DOHH2 (cell line): ENCODE data around the gene GNG12.

Experiments used
- H3F3A ChIP-seq: fragments of 200-600 bp; sonication (generic), shearing (Covaris generic); 2 replicates; pipeline ENCODE4 v1.6.0; 2016; ENCODE audit warnings: antibody characterized with exemption, mild to moderate bottlenecking; ENCODE audit not compliant: control insufficient read depth, insufficient read depth
- H3K27ac ChIP-seq: fragments of 200-600 bp; sonication (generic); 2 replicates; pipeline ENCODE4 v1.5.1; 2014; ENCODE audit warnings: low read depth, mild to moderate bottlenecking, low read length, moderate library complexity
- H3K27me3 ChIP-seq: fragments of 200-600 bp; sonication (generic); 2 replicates; pipeline ENCODE4 v1.6.1; 2014; ENCODE audit warnings: mild to moderate bottlenecking, low read length, mixed read lengths; ENCODE audit not compliant: control insufficient read depth
- H3K36me3 ChIP-seq: fragments of 200-600 bp; sonication (generic); 2 replicates; pipeline ENCODE4 v1.6.1; 2014; ENCODE audit warnings: mild to moderate bottlenecking, low read length, moderate library complexity, mixed read lengths; ENCODE audit not compliant: control insufficient read depth
- H3K4me1 ChIP-seq: fragments of 200-600 bp; sonication (generic); 2 replicates; pipeline ENCODE4 v1.6.1; 2014; ENCODE audit warnings: mild to moderate bottlenecking, low read length, mixed read lengths; ENCODE audit not compliant: control insufficient read depth
- H3K4me2 ChIP-seq: fragments of 200-600 bp; sonication (generic); 2 replicates; pipeline ENCODE4 v1.6.0; 2014; ENCODE audit warnings: mild to moderate bottlenecking, low read length, moderate library complexity
- H3K4me3 ChIP-seq: fragments of 200-600 bp; sonication (generic); 2 replicates; pipeline ENCODE4 v1.5.1; 2014; ENCODE audit warnings: mild to moderate bottlenecking, low read length, mixed read lengths
- H3K79me2 ChIP-seq: fragments of 200-600 bp; sonication (generic); 2 replicates; pipeline ENCODE4 v1.6.1; 2014; ENCODE audit warnings: mild to moderate bottlenecking, low read length, mixed read lengths; ENCODE audit not compliant: control insufficient read depth
- H3K9me2 ChIP-seq: fragments of 200-600 bp; sonication (generic); replicated peaks from 2 replicates; pipeline ENCODE4 v1.6.1; 2014; ENCODE audit warnings: mild to moderate bottlenecking, low read length, mixed read lengths; ENCODE audit not compliant: control insufficient read depth
- H3K9me3 ChIP-seq: fragments of 200-600 bp; sonication (generic); 2 replicates; pipeline ENCODE4 v1.6.1; 2014; ENCODE audit warnings: antibody characterized with exemption, low read length, mixed read lengths; ENCODE audit not compliant: control insufficient read depth, insufficient read depth
- H4K20me1 ChIP-seq: fragments of 200-600 bp; sonication (generic); 2 replicates; pipeline ENCODE4 v1.6.0; 2014; ENCODE audit warnings: low read depth, mild to moderate bottlenecking, antibody characterized with exemption, low read length, moderate library complexity; ENCODE audit not compliant: control insufficient read depth, insufficient read depth
- EZH2phosphoT487 ChIP-seq: fragments of 200-600 bp; sonication (generic); IDR thresholded peaks from 2 replicates; pipeline ENCODE4 v1.6.1; 2017; ENCODE audit warnings: borderline replicate concordance, mild to moderate bottlenecking, antibody characterized with exemption, low read length, moderate library complexity, mixed read lengths
- TF ChIP-seq, protein P1 (sequence below): fragments of 200-600 bp; sonication (generic); IDR thresholded peaks from one replicate; pipeline ENCODE4 v1.5.1; 2014; ENCODE audit warnings: antibody characterized with exemption, mild to moderate bottlenecking, low read depth, low read length; ENCODE audit not compliant: poor library complexity, severe bottlenecking

GNG12 gene

DNA sequence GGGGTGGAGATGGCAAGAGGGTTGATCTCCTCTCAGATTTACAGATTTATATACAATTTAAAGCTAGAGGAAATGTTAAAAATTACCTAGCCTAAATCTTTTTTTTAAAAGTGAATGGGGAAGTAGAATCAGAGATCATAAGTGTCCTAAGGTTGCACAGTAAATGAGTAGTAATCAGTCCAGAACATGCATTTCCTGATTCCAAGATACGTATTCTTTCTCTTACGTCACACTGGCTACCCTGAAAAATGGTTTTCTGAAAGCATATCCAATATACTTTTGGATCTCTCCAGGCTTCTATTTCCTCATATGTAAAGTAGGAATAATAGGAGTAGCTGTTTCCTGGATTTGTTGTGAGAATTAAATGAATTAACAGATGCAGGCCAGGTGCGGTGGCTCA is 136.6 kb downstream of the GNG12 start:
- no peak overlapping the region for H3K4me2 ChIP-seq
- no peak for TF ChIP-seq EZH2phosphoT487
- TF ChIP-seq, protein P1, sequence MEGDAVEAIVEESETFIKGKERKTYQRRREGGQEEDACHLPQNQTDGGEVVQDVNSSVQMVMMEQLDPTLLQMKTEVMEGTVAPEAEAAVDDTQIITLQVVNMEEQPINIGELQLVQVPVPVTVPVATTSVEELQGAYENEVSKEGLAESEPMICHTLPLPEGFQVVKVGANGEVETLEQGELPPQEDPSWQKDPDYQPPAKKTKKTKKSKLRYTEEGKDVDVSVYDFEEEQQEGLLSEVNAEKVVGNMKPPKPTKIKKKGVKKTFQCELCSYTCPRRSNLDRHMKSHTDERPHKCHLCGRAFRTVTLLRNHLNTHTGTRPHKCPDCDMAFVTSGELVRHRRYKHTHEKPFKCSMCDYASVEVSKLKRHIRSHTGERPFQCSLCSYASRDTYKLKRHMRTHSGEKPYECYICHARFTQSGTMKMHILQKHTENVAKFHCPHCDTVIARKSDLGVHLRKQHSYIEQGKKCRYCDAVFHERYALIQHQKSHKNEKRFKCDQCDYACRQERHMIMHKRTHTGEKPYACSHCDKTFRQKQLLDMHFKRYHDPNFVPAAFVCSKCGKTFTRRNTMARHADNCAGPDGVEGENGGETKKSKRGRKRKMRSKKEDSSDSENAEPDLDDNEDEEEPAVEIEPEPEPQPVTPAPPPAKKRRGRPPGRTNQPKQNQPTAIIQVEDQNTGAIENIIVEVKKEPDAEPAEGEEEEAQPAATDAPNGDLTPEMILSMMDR: no peak
- no peaks in the 10 kb centered on the region for H4K20me1 ChIP-seq
- H3F3A ChIP-seq: no peaks in the 10 kb centered on the region
- H3K4me3 ChIP-seq: no peak overlapping the region
- H3K4me1 ChIP-seq: peaks cover 5% of the 10 kb centered on the region
- H3K36me3 ChIP-seq: no peaks in the 10 kb centered on the region
- H3K9me3 ChIP-seq: no peaks in the 10 kb centered on the region
- H3K9me2 ChIP-seq: no peaks in the 10 kb centered on the region
- H3K27ac ChIP-seq: no peak overlapping the region
- no peaks in the 10 kb centered on the region for H3K27me3 ChIP-seq
- no peaks in the 10 kb centered on the region for H3K79me2 ChIP-seq

DNA sequence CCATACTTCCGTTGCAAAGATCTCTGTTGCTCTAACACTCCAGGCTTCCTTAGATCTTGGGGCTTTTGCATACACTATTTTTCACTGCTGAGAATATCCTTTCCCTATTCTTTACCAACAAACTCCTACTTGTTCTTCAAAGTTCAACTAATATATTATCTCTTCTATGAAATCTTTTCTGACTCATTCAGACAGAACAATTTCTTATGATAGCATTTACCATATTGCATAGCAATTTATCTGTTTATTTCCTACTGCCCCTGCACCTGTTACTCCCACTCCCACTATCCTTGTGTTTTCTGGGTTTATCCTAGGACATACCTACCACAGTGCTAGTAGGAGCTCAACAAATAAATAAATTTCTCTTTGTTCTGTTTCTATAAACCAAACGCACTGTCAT is 137.3 kb downstream of the GNG12 start:
- H3K27me3 ChIP-seq: no peaks in the 10 kb centered on the region
- no peaks in the 10 kb centered on the region for H3K9me3 ChIP-seq
- H3K79me2 ChIP-seq: no peaks in the 10 kb centered on the region
- H3F3A ChIP-seq: no peaks in the 10 kb centered on the region
- H3K36me3 ChIP-seq: no peaks in the 10 kb centered on the region
- H3K4me1 ChIP-seq: peaks cover 5% of the 10 kb centered on the region
- H3K27ac ChIP-seq: no peak overlapping the region
- H3K4me3 ChIP-seq: no peak overlapping the region
- no peaks in the 10 kb centered on the region for H4K20me1 ChIP-seq
- TF ChIP-seq, protein P1: no peak
- TF ChIP-seq EZH2phosphoT487: no peak
- H3K4me2 ChIP-seq: no peak overlapping the region
- H3K9me2 ChIP-seq: no peaks in the 10 kb centered on the region

DNA sequence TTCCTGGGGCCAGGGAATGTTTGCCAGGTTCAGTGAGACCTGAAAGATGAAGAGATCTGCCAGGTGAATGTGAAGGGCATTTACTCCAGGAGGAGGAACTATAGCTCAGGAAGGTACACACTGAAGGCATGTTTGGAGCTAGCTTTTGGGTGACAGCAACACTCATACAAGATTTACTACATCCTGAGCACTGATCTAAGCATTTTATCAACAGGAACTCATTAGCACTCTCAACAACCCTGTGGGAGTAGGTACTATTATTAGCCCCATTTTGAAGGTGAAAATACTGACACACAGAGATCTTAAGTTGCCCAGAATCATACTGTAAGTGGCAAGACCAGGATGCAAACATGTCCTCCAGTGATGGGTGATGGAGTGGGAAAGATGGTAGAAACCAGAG is 141.6 kb downstream of the GNG12 start:
- Histone ChIP-seq H3K9me2 (no peaks in the 10 kb centered on the region), H3F3A (peaks cover 8% of the 10 kb centered on the region; the same call in 1 of the 2 replicates), H3K4me3 (no peak overlapping the region), H3K4me1 (peaks cover 10% of the 10 kb centered on the region), H3K79me2 (peaks cover 9% of the 10 kb centered on the region), H3K36me3 (peaks cover 34% of the 10 kb centered on the region), H3K9me3 (no peaks in the 10 kb centered on the region), H3K27me3 (no peaks in the 10 kb centered on the region), H3K4me2 (no peak overlapping the region), H4K20me1 (peaks cover 6% of the 10 kb centered on the region; the same call in 1 of the 2 replicates), H3K27ac (no peak overlapping the region)
- no peak for TF ChIP-seq EZH2phosphoT487
- TF ChIP-seq, protein P1: no peak

DNA sequence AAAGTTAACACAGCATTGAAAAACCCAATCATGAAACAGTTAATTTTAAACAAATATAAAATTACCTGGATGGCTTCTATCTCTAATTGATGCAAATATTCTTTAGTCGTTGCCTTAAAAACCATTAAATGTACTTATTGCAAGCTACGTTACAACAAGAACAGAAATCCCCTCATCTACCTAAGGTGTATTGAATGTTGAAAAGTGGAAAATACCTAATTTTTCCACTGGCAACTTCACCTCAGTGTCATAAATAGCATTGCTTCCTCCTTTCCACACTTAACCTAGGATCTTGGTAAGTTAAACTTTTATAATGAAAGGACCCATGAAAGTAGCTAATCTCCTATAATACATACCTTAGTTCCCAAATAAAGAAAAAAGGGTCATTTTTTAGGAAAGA is 142.9 kb downstream of the GNG12 start:
- Histone ChIP-seq H3K79me2 (peaks cover 22% of the 10 kb centered on the region), H3K27me3 (no peaks in the 10 kb centered on the region), H4K20me1 (peaks cover 8% of the 10 kb centered on the region; the same call in 1 of the 2 replicates), H3F3A (peaks cover 8% of the 10 kb centered on the region; the same call in 1 of the 2 replicates), H3K4me2 (no peak overlapping the region), H3K9me3 (no peaks in the 10 kb centered on the region), H3K27ac (no peak overlapping the region), H3K9me2 (no peaks in the 10 kb centered on the region), H3K4me3 (no peak overlapping the region), H3K4me1 (peaks cover 9% of the 10 kb centered on the region), H3K36me3 (peaks cover 43% of the 10 kb centered on the region)
- TF ChIP-seq, protein P1: no peak
- TF ChIP-seq EZH2phosphoT487: no peak
